GM12891 (cell line): ENCODE measurements around the gene MED27.

Experiments
- DNase-seq: peaks from one replicate; pipeline ENCODE4 v3.0.0; 2011; ENCODE audit warnings: low spot score; ENCODE audit not compliant: insufficient read length
- FAIRE-seq: peaks from 2 replicates; lab custom pipeline; 2011; peaks lifted over from hg19 to GRCh38; lab: Jason Lieb, UNC
- PAX5 ChIP-seq: IDR thresholded peaks from 2 replicates; pipeline ENCODE4 v1.6.1; 2011; ENCODE audit warnings: low read length, moderate library complexity, mild to moderate bottlenecking; ENCODE audit not compliant: insufficient read depth, severe bottlenecking
- POLR2A ChIP-seq: IDR thresholded peaks from 2 replicates; pipeline ENCODE4 v1.6.1; 2011; ENCODE audit warnings: low read depth, low read length, control low read depth
- POLR2AphosphoS5 ChIP-seq: IDR thresholded peaks from 2 replicates; pipeline ENCODE4 v1.6.1; 2011; ENCODE audit warnings: low read depth, low read length, control low read depth
- POU2F2 ChIP-seq: IDR thresholded peaks from 2 replicates; pipeline ENCODE4 v1.6.1; 2011; ENCODE audit warnings: low read depth, mild to moderate bottlenecking, control low read depth, low read length, moderate library complexity
- SPI1 ChIP-seq: IDR thresholded peaks from 2 replicates; pipeline ENCODE4 v1.6.1; 2011; ENCODE audit warnings: low read depth, low read length, control low read depth
- TAF1 ChIP-seq: IDR thresholded peaks from 2 replicates; pipeline ENCODE4 v1.6.1; 2011; ENCODE audit warnings: low read depth, low read length, control low read depth

Gene MED27

GRCh38 chr9:132024589-132024988 is 55.1 kb downstream of the MED27 start:
- no peak for DNase-seq
- FAIRE-seq = no peak
- TF ChIP-seq POLR2A = no peak
- no peak for TF ChIP-seq PAX5
- TF ChIP-seq SPI1 = no peak
- no peak for TF ChIP-seq TAF1

GRCh38 chr9:132023419-132024180 is 56.1 kb downstream of the MED27 start:
- DNase-seq (no peak), FAIRE-seq (no peak)
- TF ChIP-seq POLR2A = no peak
- TF ChIP-seq PAX5 = no peak

DNA sequence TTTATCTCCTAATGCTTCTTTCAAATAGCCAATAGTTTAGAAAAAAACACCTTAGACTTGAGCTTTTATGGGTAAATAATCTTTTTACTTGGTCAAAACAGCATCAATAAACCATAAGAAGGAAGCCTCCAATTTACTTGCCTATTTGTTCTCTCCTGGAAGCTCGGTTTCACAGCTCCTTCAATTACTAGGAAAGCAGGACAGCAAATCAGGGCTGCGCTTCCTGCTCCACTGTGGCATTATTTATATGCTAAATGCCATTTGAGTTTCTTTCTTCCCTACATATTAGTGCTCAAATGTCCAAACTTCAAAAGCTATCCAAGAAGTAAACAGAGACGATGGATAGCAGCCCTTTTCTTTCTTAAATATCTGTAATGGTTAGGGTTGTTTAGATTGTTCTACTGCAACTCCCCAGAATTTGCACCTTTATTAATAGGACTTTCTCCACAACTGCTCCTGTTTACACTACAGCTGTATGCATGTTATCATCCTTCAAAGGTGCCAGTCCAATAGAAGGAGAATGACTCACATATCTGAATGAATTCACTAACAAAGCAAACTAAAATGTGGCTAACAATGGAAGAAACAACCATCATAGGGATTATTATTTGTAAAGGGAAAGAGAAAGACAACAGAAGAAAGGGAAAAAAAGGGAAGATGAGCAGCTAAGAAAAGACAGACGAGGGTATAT is 58.7 kb downstream of the MED27 start:
- TF ChIP-seq POLR2A (no peak), POU2F2 (no peak), POLR2AphosphoS5 (no peak), SPI1 (no peak), PAX5 (no peak), TAF1 (no peak)
- no peak for DNase-seq
- FAIRE-seq = no peak

DNA sequence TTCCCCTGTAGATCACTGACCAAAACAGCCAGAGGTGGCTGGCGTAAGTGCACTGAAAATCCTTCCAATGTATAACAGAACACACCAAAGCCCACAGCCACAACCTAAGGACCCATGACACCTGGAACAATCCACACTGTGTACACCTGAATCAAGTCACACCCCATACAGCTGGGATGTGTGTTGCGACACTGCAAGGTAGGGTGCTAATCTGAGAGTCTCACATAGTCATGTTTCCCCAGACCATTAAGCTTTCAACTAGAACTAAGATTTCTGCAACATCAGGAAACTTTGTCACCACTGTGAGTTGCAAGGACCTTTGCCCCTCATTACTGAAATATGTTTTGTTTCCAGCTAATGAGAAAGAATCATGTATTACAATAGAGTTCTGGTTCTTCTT is 59.4 kb downstream of the MED27 start:
- no peak for DNase-seq
- TF ChIP-seq SPI1 (no peak), TAF1 (no peak), POLR2A (no peak), PAX5 (no peak), POU2F2 (no peak), POLR2AphosphoS5 (no peak)
- no peak for FAIRE-seq

DNA sequence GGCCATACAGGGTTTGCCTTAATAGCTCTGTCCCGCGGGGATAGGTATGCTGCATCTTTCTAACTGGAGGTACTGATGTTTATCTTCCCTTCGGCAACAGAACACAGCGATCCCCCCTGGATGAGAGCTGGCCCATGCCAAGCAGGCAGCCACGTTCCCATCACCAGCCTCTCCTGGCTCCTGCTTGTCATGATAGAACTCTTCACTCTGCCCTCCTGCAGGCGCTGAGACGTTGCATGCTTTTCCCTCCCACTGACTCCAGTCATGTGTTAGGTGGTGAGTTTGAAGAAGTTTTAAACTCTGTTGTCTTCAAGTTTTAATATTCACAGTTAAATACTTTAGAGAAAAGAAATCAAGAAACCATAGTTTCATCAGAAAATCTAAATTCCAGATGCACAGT is 60.0 kb downstream of the MED27 start:
- no peak for TF ChIP-seq TAF1
- no peak for TF ChIP-seq SPI1
- no peak for TF ChIP-seq PAX5
- DNase-seq (no peak), FAIRE-seq (no peak)

- FAIRE-seq = no peak
- DNase-seq = no peak
- TF ChIP-seq SPI1 (no peak), TAF1 (no peak), POLR2AphosphoS5 (no peak), POLR2A (no peak), PAX5 (no peak), POU2F2 (no peak)
Observed at GRCh38 chr9:132018957-132019405, 60.7 kb downstream of the MED27 start.

DNA sequence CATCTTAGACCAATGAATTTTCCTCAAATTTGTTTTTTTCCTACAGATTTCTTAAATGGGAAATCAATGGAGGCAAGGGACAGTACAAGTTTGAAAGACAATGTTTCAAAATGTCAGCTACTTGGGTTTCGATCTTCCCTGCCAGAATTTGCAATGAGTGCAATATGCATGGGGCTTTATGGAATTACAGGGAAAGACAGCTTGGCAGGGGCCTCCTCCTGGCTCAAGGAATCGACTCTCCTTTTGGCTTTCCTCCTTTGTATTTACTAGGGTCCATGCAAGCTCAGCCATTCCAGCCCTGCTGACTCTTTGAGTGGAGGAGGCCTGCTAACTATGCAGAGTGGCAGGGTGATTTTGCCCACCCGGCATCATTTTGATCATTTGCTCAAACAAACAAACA is 63.2 kb downstream of the MED27 start:
- DNase-seq = no peak
- TF ChIP-seq POLR2AphosphoS5 = no peak
- no peak for TF ChIP-seq POLR2A
- no peak for TF ChIP-seq PAX5
- no peak for TF ChIP-seq POU2F2
- TF ChIP-seq SPI1 = no peak
- TF ChIP-seq TAF1 = no peak
- FAIRE-seq = no peak

DNA sequence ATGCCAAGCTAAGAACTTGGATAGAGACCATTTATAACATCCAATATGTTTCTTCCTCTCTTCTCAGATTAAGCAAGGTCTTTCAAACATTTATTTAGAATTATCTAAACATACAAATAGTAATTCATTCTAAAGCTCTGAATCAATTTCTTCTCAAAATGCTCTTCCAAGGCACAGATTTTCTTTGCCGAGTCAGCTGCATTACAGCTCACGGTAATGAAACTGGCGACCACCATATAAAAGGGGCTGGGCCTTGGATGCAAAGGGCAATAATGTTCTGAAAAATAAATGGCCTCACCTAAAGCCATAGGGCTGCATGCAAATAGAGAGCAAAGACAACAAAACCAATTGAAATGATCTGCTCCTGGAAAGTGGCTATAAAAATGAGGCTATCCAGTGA is 63.8 kb downstream of the MED27 start:
- DNase-seq = no peak

DNA sequence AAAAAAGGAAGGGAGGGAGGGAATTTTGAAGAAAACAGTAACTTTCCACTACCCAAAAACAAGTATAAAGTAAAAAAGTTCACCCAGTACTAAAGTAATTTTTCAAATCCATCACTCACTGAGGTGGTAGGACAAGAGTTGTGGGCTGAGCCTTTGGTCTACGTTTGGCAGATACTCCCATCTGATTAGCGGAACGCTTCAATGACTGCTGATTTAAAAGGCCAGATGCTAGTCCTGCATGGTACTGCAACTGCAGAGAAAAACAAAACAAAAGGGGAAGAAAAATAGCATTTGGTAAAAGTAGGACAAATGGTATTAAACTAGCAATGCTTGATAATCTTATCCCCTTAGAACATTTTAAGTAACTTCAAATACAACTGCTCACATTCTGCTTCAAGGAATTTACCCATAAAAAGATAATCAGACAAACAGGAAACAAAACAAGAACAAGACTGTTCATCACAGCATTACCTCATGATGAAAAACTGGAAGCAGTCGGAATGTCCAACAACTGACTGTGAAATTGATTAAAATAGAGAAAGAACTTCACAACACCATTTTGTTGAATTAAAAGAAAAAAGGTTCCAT is 65.4 kb downstream of the MED27 start:
- no peak for TF ChIP-seq POLR2AphosphoS5
- TF ChIP-seq SPI1 = no peak
- TF ChIP-seq PAX5 = no peak
- no peak for TF ChIP-seq POU2F2
- no peak for TF ChIP-seq POLR2A
- TF ChIP-seq TAF1 = no peak
- no peak for DNase-seq
- no peak for FAIRE-seq

More for the DNA sequence above, 63.8 kb downstream of the MED27 start:
- no peak for TF ChIP-seq PAX5
- no peak for TF ChIP-seq SPI1
- no peak for TF ChIP-seq POU2F2
- no peak for TF ChIP-seq POLR2A
- TF ChIP-seq POLR2AphosphoS5 = no peak
- TF ChIP-seq TAF1 = no peak
- no peak for FAIRE-seq

GRCh38 chr9:132012704-132013357 is 66.8 kb downstream of the MED27 start:
- TF ChIP-seq POU2F2 (no peak), POLR2A (no peak), POLR2AphosphoS5 (no peak)
- FAIRE-seq (no peak), DNase-seq (no peak)
